Activated CD4-positive, CD25-positive, alpha-beta regulatory T cell treated with anti-CD3 and anti-CD28 coated beads, Interleukin-2, amount 50 U/mL, for 72 hours (primary cell): Measurements from ENCODE around the gene KLF16.

Experiments
- DNase-seq: peaks from one replicate; pipeline ENCODE4 v3.0.0; 2021

The KLF16 gene

GRCh38 chr19:1818549-1819195, 44.7 kb downstream of the KLF16 start:
- no peak for DNase-seq

- DNase-seq: no peak
Measured at GRCh38 chr19:1817553-1818179, 45.7 kb downstream of the KLF16 start.

- DNase-seq: no peak
Measured at GRCh38 chr19:1816530-1817298, 46.7 kb downstream of the KLF16 start.

- no peak for DNase-seq
Measured at GRCh38 chr19:1815605-1816529, 47.5 kb downstream of the KLF16 start.

GRCh38 chr19:1814833-1815604, 48.4 kb downstream of the KLF16 start:
- DNase-seq: no peak

GRCh38 chr19:1814391-1814790, 49.0 kb downstream of the KLF16 start:
- no peak for DNase-seq

GRCh38 chr19:1813192-1814182, 49.9 kb downstream of the KLF16 start:
- DNase-seq: no peak

GRCh38 chr19:1812426-1813191, 50.8 kb downstream of the KLF16 start:
- peak; percentile 83 for DNase-seq

- DNase-seq: no peak
Measured at GRCh38 chr19:1811942-1812425, 51.4 kb downstream of the KLF16 start, which contains the start of gene ATP8B3. Gene ATP8B3, minus strand, starts transcription at chr19:1812276. Its CDS starts 540 bp downstream, at chr19:1811736.

GRCh38 chr19:1811472-1811894, 51.9 kb downstream of the KLF16 start:
- DNase-seq: peak; percentile 57

GRCh38 chr19:1810439-1811160, 52.8 kb downstream of the KLF16 start:
- DNase-seq: no peak

GRCh38 chr19:1809678-1810077, 53.7 kb downstream of the KLF16 start:
- DNase-seq: no peak

GRCh38 chr19:1808395-1808731, 55.0 kb downstream of the KLF16 start:
- DNase-seq: no peak

GRCh38 chr19:1807695-1808394, 55.5 kb downstream of the KLF16 start:
- DNase-seq: no peak

GRCh38 chr19:1807030-1807694, 56.2 kb downstream of the KLF16 start:
- DNase-seq: no peak

- DNase-seq: no peak
Measured at GRCh38 chr19:1806184-1807029, 57.0 kb downstream of the KLF16 start.
